ENCODE results near the gene NIPAL1. TPM values are rescaled to one million over a fixed set of nuclear protein-coding genes. Genes with fewer than 3 reads are reported as not detected.
A peak's percentile ranks its signal among the peaks of the same experiment; 100 is the strongest.

NIPAL1 gene
- total RNA-seq (1 to 10 TPM in 3 of 5 experiments, under 1 TPM in 1, not detected in 1; 0.45 to 3.3 (median 1.9) TPM), polyA plus RNA-seq (under 1 TPM; 0.76 to 0.86 TPM), total RNA-seq (0.54 reads per million)

- no peaks in the 10 kb centered on the region for H3K9me3 ChIP-seq (ENCODE audit: control insufficient read depth in 2 of 3, low read length in 3 of 3)
- CTCF ChIA-PET: interaction anchor here (1.0 kb wide), 1 partner anchor 13 kb away, joined by 3 read pairs; no protein-coding TSS in a partner anchor
- H3K36me3 ChIP-seq (ENCODE audit: control insufficient read depth in 2 of 3, insufficient read depth in 3 of 3, low read length in 3 of 3): no peaks in the 10 kb centered on the region
- Mint-ChIP-seq H3K9me3 (peaks cover 0 to 4% (median 0%) of the 10 kb centered on the region in 11 donors), H3K27me3 (peaks cover 3 to 32% (median 11%) of the 10 kb centered on the region in 5 donors), H3K36me3 (peaks cover 0 to 4% (median 0%) of the 10 kb centered on the region in 5 donors), H3K4me3 (peak within 1 kb of the TSS; percentile 78 to 95 (median 86)), H3K27ac (peak within 1 kb of the TSS in 5 of 9 donors; percentile 7 to 91 (median 50)), H3K4me1 (peaks cover 6 to 12% (median 10%) of the 10 kb centered on the region in 7 donors)
- DNase-seq: peak; percentile 56 to 79 (median 65)
- peak within 1 kb of the TSS; percentile 75 for H3K4me3 ChIP-seq (ENCODE audit: low read length)
- H3K4me1 ChIP-seq (ENCODE audit: control insufficient read depth in 2 of 2, insufficient read depth in 2 of 2, low read length in 2 of 2): peaks cover 0 to 8% of the 10 kb centered on the region in 2 donors
- peak; percentile 96 for ATAC-seq
- POLR2A ChIA-PET: no interaction called here
- H3K27me3 ChIP-seq (ENCODE audit: control insufficient read depth in 2 of 2, insufficient read depth in 2 of 2, low read length in 2 of 2): no peaks in the 10 kb centered on the region
- peak within 1 kb of the TSS; percentile 17 for H3K27ac ChIP-seq (ENCODE audit: low read depth, low read length)
- intact Hi-C loops (cut with micrococcal nuclease): loop anchor here (1.0 to 10.0 kb wide), 13 partner anchors 15 to 532 kb away; partner anchors contain the start of genes NFXL1 (in 2 of the 2), SLAIN2 (in 2 of the 2), ATP10D (in 1 of the 2) and TEC (in 1 of the 2)
Measured at GRCh38 chr4:48016141-48017107, at the start of gene NIPAL1, which contains the start of gene CNGA1. Gene NIPAL1 (plus strand): TSS chr4:48016772. CDS start chr4:48016840, 68 bp downstream. Gene CNGA1 (minus strand): TSS chr4:48016681. CDS start chr4:47952689, 63,992 bp downstream.

GRCh38 chr4:47968847-47969246 is 47.7 kb upstream of the NIPAL1 start:
- DNase-seq (no peak), ATAC-seq (no peak)
- intact Hi-C loops (cut with micrococcal nuclease): no loop called here
- no peaks in the 10 kb centered on the region for H3K36me3 ChIP-seq (ENCODE audit: control insufficient read depth in 2 of 3, insufficient read depth in 3 of 3, low read length in 3 of 3)
- H3K4me3 Mint-ChIP-seq: no peak overlapping the region
- peaks cover 0 to 5% (median 0%) of the 10 kb centered on the region in 5 donors for H3K36me3 Mint-ChIP-seq
- no peaks in the 10 kb centered on the region for H3K9me3 ChIP-seq (ENCODE audit: control insufficient read depth in 2 of 3, low read length in 3 of 3)
- no peak overlapping the region for H3K4me3 ChIP-seq (ENCODE audit: low read length)
- ChIA-PET CTCF (no interaction called here), POLR2A (no interaction called here)
- H3K27ac Mint-ChIP-seq: no peak overlapping the region
- H3K27me3 Mint-ChIP-seq: peaks cover 0 to 17% (median 5%) of the 10 kb centered on the region in 5 donors
- H3K27me3 ChIP-seq (ENCODE audit: control insufficient read depth in 2 of 2, insufficient read depth in 2 of 2, low read length in 2 of 2): no peaks in the 10 kb centered on the region
- no peaks in the 10 kb centered on the region for H3K4me1 Mint-ChIP-seq
- no peak overlapping the region for H3K27ac ChIP-seq (ENCODE audit: low read depth, low read length)
- no peaks in the 10 kb centered on the region for H3K4me1 ChIP-seq (ENCODE audit: control insufficient read depth in 2 of 2, insufficient read depth in 2 of 2, low read length in 2 of 2)
- H3K9me3 Mint-ChIP-seq: peaks cover 0 to 2% (median 0%) of the 10 kb centered on the region in 11 donors

- Histone ChIP-seq H3K27me3 (ENCODE audit: control insufficient read depth in 2 of 2, insufficient read depth in 2 of 2, low read length in 2 of 2) (no peaks in the 10 kb centered on the region), H3K9me3 (ENCODE audit: control insufficient read depth in 2 of 3, low read length in 3 of 3) (no peaks in the 10 kb centered on the region), H3K36me3 (ENCODE audit: control insufficient read depth in 2 of 3, insufficient read depth in 3 of 3, low read length in 3 of 3) (no peaks in the 10 kb centered on the region), H3K4me3 (ENCODE audit: low read length) (no peak overlapping the region), H3K27ac (ENCODE audit: low read depth, low read length) (no peak overlapping the region), H3K4me1 (ENCODE audit: control insufficient read depth in 2 of 2, insufficient read depth in 2 of 2, low read length in 2 of 2) (no peaks in the 10 kb centered on the region)
- no peaks in the 10 kb centered on the region for H3K4me1 Mint-ChIP-seq
- POLR2A ChIA-PET: no interaction called here
- no peak overlapping the region for H3K4me3 Mint-ChIP-seq
- CTCF ChIA-PET: no interaction called here
- peaks cover 0 to 2% (median 0%) of the 10 kb centered on the region in 11 donors for H3K9me3 Mint-ChIP-seq
- H3K27me3 Mint-ChIP-seq: peaks cover 0 to 17% (median 5%) of the 10 kb centered on the region in 5 donors
- H3K36me3 Mint-ChIP-seq: peaks cover 0 to 5% (median 0%) of the 10 kb centered on the region in 5 donors
- no peak for ATAC-seq
- no peak overlapping the region for H3K27ac Mint-ChIP-seq
- intact Hi-C loops (cut with micrococcal nuclease): no loop called here
- DNase-seq: no peak
Measured at GRCh38 chr4:47972181-47972580, 44.4 kb upstream of the NIPAL1 start.

- H3K9me3 Mint-ChIP-seq: peaks cover 0 to 2% (median 0%) of the 10 kb centered on the region in 11 donors
Measured at GRCh38 chr4:47972721-47973120, 43.9 kb upstream of the NIPAL1 start.

GRCh38 chr4:47974566-47974965 is 42.0 kb upstream of the NIPAL1 start:
- no peaks in the 10 kb centered on the region for H3K9me3 ChIP-seq (ENCODE audit: control insufficient read depth in 2 of 3, low read length in 3 of 3)
- Mint-ChIP-seq H3K27me3 (peaks cover 0 to 10% (median 0%) of the 10 kb centered on the region in 5 donors), H3K27ac (no peak overlapping the region), H3K36me3 (peaks cover 0 to 5% (median 0%) of the 10 kb centered on the region in 5 donors), H3K4me1 (no peaks in the 10 kb centered on the region), H3K9me3 (peaks cover 0 to 2% (median 0%) of the 10 kb centered on the region in 11 donors), H3K4me3 (no peak overlapping the region)
- ATAC-seq: no peak
- H3K27me3 ChIP-seq (ENCODE audit: control insufficient read depth in 2 of 2, insufficient read depth in 2 of 2, low read length in 2 of 2): no peaks in the 10 kb centered on the region
- no peaks in the 10 kb centered on the region for H3K36me3 ChIP-seq (ENCODE audit: control insufficient read depth in 2 of 3, insufficient read depth in 3 of 3, low read length in 3 of 3)
- no peak for DNase-seq
- CTCF ChIA-PET: no interaction called here
- POLR2A ChIA-PET: no interaction called here
- no peak overlapping the region for H3K4me3 ChIP-seq (ENCODE audit: low read length)
- no peak overlapping the region for H3K27ac ChIP-seq (ENCODE audit: low read depth, low read length)
- H3K4me1 ChIP-seq (ENCODE audit: control insufficient read depth in 2 of 2, insufficient read depth in 2 of 2, low read length in 2 of 2): no peaks in the 10 kb centered on the region
- intact Hi-C loops (cut with micrococcal nuclease): no loop called here

More at GRCh38 chr4:47972721-47973120, 43.9 kb upstream of the NIPAL1 start:
- H3K27me3 Mint-ChIP-seq: peaks cover 0 to 17% (median 5%) of the 10 kb centered on the region in 5 donors
- Histone ChIP-seq H3K27ac (ENCODE audit: low read depth, low read length) (no peak overlapping the region), H3K4me1 (ENCODE audit: control insufficient read depth in 2 of 2, insufficient read depth in 2 of 2, low read length in 2 of 2) (no peaks in the 10 kb centered on the region), H3K36me3 (ENCODE audit: control insufficient read depth in 2 of 3, insufficient read depth in 3 of 3, low read length in 3 of 3) (no peaks in the 10 kb centered on the region), H3K4me3 (ENCODE audit: low read length) (no peak overlapping the region), H3K27me3 (ENCODE audit: control insufficient read depth in 2 of 2, insufficient read depth in 2 of 2, low read length in 2 of 2) (no peaks in the 10 kb centered on the region), H3K9me3 (ENCODE audit: control insufficient read depth in 2 of 3, low read length in 3 of 3) (no peaks in the 10 kb centered on the region)
- ChIA-PET CTCF (no interaction called here), POLR2A (no interaction called here)
- H3K36me3 Mint-ChIP-seq: peaks cover 0 to 5% (median 0%) of the 10 kb centered on the region in 5 donors
- H3K4me3 Mint-ChIP-seq: no peak overlapping the region
- ATAC-seq (no peak), DNase-seq (no peak)
- H3K27ac Mint-ChIP-seq: no peak overlapping the region
- H3K4me1 Mint-ChIP-seq: no peaks in the 10 kb centered on the region
- intact Hi-C loops (cut with micrococcal nuclease): no loop called here

- Mint-ChIP-seq H3K27me3 (peaks cover 0 to 25% (median 15%) of the 10 kb centered on the region in 5 donors), H3K36me3 (peaks cover 0 to 19% (median 3%) of the 10 kb centered on the region in 5 donors), H3K27ac (no peak overlapping the region), H3K4me1 (peaks cover 4 to 23% (median 19%) of the 10 kb centered on the region in 7 donors), H3K4me3 (no peak overlapping the region), H3K9me3 (peaks cover 4 to 45% (median 23%) of the 10 kb centered on the region in 11 donors)
- H3K36me3 ChIP-seq (ENCODE audit: control insufficient read depth in 2 of 3, insufficient read depth in 3 of 3, low read length in 3 of 3): no peaks in the 10 kb centered on the region
- POLR2A ChIA-PET: no interaction called here
- no peak overlapping the region for H3K27ac ChIP-seq (ENCODE audit: low read depth, low read length)
- H3K27me3 ChIP-seq (ENCODE audit: control insufficient read depth in 2 of 2, insufficient read depth in 2 of 2, low read length in 2 of 2): no peaks in the 10 kb centered on the region
- no peak overlapping the region for H3K4me3 ChIP-seq (ENCODE audit: low read length)
- H3K4me1 ChIP-seq (ENCODE audit: control insufficient read depth in 2 of 2, insufficient read depth in 2 of 2, low read length in 2 of 2): peaks cover 0 to 6% of the 10 kb centered on the region in 2 donors
- CTCF ChIA-PET: no interaction called here
- DNase-seq: no peak
- peaks cover 0 to 5% (median 0%) of the 10 kb centered on the region in 3 experiments for H3K9me3 ChIP-seq (ENCODE audit: control insufficient read depth in 2 of 3, low read length in 3 of 3)
- intact Hi-C loops (cut with micrococcal nuclease): no loop called here
- ATAC-seq: no peak
Measured at GRCh38 chr4:47990145-47990544, 26.4 kb upstream of the NIPAL1 start.
